ENCODE measurements around the gene FGD5.

- TF ChIP-seq GATA2 (IDR thresholded peaks at IDR 0.05; ENCODE audit: low read depth, low read length) (no peak), GATA3 (IDR thresholded peaks at IDR 0.05; ENCODE audit: low read depth, low read length) (no peak)
These were observed at the start of gene FGD5 for GRCh38 chr3:14818804-14819500.
